ENCODE data around the gene HERC3. TPM values are rescaled to one million over a fixed set of nuclear protein-coding genes. Genes with fewer than 3 reads are reported as not detected.
A peak's percentile ranks its signal among the peaks of the same experiment; 100 is the strongest.

Gene HERC3
- total RNA-seq, 1 donor from 2014 or later, result 15.8 TPM

DNA sequence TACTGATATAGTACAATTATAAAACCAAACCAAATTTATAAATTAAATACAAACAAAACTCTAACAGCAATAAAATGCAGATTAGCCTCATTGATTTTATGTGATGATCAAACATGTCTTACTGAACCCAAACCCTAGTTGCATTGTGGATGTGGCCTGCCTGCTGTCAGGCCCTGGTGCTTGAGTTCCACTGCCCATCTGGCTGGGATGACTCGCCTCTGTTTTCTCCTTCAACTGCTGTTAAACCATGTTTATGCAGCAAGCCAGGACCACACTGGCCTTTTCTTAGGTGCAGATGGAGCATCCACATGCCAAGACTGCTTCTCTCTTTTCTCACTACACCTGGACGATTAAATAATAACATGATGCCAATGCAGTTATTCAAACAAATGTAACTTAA lies 82.7 kb downstream of the HERC3 start:
- Mint-ChIP-seq H3K4me1 (peaks cover 6% of the 10 kb centered on the region), H3K27me3 (ENCODE audit: low read depth) (no peaks in the 10 kb centered on the region), H3K4me3 (no peak overlapping the region), H3K9me3 (no peaks in the 10 kb centered on the region), H3K36me3 (peaks cover 10% of the 10 kb centered on the region), H3K27ac (no peak overlapping the region)
- TF ChIP-seq, protein P1, sequence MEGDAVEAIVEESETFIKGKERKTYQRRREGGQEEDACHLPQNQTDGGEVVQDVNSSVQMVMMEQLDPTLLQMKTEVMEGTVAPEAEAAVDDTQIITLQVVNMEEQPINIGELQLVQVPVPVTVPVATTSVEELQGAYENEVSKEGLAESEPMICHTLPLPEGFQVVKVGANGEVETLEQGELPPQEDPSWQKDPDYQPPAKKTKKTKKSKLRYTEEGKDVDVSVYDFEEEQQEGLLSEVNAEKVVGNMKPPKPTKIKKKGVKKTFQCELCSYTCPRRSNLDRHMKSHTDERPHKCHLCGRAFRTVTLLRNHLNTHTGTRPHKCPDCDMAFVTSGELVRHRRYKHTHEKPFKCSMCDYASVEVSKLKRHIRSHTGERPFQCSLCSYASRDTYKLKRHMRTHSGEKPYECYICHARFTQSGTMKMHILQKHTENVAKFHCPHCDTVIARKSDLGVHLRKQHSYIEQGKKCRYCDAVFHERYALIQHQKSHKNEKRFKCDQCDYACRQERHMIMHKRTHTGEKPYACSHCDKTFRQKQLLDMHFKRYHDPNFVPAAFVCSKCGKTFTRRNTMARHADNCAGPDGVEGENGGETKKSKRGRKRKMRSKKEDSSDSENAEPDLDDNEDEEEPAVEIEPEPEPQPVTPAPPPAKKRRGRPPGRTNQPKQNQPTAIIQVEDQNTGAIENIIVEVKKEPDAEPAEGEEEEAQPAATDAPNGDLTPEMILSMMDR (IDR thresholded peaks at IDR 0.05; ENCODE audit: unreplicated experiment), result no peak
- no peak for DNase-seq (ENCODE audit: low spot score in 2 of 2, unreplicated experiment in 2 of 2)

DNA sequence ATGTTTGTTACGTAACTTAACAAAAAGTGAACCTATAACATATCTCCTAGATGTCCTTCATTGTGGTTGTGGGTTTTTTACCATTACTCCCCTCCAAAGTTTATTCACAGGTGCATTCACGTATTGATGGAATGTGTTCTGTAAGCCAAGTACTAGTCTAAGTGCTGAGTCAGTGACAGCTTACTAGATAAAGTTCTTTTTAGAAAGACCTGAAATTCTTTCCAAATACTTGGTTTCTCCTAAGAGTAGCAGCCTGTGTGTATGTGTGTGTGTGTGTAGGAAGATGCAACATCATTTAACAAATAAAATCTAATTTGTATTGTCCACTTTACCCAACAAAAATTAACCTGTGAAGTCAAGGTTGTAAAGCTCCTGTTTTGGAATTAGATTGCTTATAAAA lies 83.3 kb downstream of the HERC3 start:
- TF ChIP-seq, protein P1 (IDR thresholded peaks at IDR 0.05; ENCODE audit: unreplicated experiment), result no peak
- peaks cover 6% of the 10 kb centered on the region for H3K4me1 Mint-ChIP-seq
- H3K9me3 Mint-ChIP-seq, result no peaks in the 10 kb centered on the region
- no peaks in the 10 kb centered on the region for H3K27me3 Mint-ChIP-seq (ENCODE audit: low read depth)
- DNase-seq (ENCODE audit: low spot score in 2 of 2, unreplicated experiment in 2 of 2), result no peak
- no peak overlapping the region for H3K27ac Mint-ChIP-seq
- H3K4me3 Mint-ChIP-seq, result no peak overlapping the region
- peaks cover 13% of the 10 kb centered on the region for H3K36me3 Mint-ChIP-seq

DNA sequence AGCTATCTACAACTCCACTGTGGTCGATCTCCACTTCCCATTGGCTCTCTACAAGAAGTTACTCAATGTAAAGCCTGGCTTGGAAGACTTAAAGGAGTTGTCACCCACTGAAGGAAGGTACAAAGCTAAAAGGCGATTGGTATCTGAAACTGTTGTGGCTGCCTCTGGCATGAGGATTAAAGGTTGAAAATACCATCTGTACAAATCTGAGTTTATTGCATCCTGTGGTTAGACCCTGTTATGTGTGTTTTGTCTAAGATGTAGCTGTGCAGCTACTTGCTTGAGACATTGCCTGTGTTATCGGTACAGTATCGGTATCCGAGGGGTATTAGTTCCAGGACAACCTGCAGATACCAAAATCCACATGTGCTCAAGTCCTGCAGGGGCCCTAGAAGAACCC lies 88.9 kb downstream of the HERC3 start:
- peaks cover 2% of the 10 kb centered on the region for H3K4me1 Mint-ChIP-seq
- no peaks in the 10 kb centered on the region for H3K27me3 Mint-ChIP-seq (ENCODE audit: low read depth)
- no peak overlapping the region for H3K4me3 Mint-ChIP-seq
- H3K36me3 Mint-ChIP-seq, result peaks cover 38% of the 10 kb centered on the region
- H3K9me3 Mint-ChIP-seq, result peaks cover 18% of the 10 kb centered on the region
- DNase-seq (ENCODE audit: low spot score in 2 of 2, unreplicated experiment in 2 of 2), result no peak
- no peak overlapping the region for H3K27ac Mint-ChIP-seq
- TF ChIP-seq, protein P1 (IDR thresholded peaks at IDR 0.05; ENCODE audit: unreplicated experiment), result no peak

DNA sequence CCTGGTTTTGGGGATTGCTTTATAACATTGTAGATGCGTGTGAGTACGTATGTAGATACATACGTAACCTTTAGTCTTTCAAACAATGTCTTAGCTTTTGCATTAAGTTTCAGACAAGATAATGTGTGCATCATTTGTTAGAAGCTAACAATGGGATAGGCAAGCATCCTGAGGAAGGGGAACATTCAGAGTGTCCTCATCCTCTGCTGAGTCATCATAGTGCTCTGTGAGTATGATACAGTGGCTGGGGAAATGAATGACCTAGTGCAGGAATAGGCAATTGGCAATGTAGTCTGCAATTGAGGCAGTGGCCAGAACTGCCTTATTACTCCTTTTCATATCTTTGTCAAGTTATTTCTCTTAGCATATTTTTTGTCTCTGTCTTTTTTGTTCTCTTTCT lies 98.1 kb downstream of the HERC3 start:
- no peaks in the 10 kb centered on the region for H3K27me3 Mint-ChIP-seq (ENCODE audit: low read depth)
- H3K4me3 Mint-ChIP-seq, result no peak overlapping the region
- H3K36me3 Mint-ChIP-seq, result peaks cover 8% of the 10 kb centered on the region
- DNase-seq (ENCODE audit: low spot score in 2 of 2, unreplicated experiment in 2 of 2), result no peak
- H3K4me1 Mint-ChIP-seq, result no peaks in the 10 kb centered on the region
- TF ChIP-seq, protein P1 (IDR thresholded peaks at IDR 0.05; ENCODE audit: unreplicated experiment), result no peak
- no peaks in the 10 kb centered on the region for H3K9me3 Mint-ChIP-seq
- H3K27ac Mint-ChIP-seq, result no peak overlapping the region

DNA sequence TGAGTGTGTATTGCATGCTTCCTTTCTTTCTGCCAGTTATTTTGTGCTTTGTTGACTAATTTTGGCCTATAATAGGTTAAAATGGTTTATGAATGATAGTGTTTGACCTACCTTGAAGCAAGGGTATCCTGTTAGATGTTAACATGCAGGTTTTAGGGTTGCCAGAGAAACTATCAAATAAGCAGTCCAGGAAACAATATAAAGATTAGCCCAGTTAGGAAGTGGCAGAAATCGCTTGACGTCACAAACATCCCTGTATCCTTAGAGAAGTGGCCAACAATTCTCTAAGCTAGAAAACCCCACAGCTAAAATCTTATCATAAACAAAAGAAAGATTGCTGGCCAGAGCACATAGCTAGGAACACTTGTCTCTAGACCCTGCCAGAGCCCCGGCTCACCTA lies 101.5 kb downstream of the HERC3 start:
- no peak for DNase-seq (ENCODE audit: low spot score in 2 of 2, unreplicated experiment in 2 of 2)
- TF ChIP-seq, protein P1 (IDR thresholded peaks at IDR 0.05; ENCODE audit: unreplicated experiment), result no peak
- Mint-ChIP-seq H3K27ac (no peak overlapping the region), H3K4me3 (no peak overlapping the region), H3K27me3 (ENCODE audit: low read depth) (no peaks in the 10 kb centered on the region), H3K4me1 (peaks cover 7% of the 10 kb centered on the region), H3K9me3 (no peaks in the 10 kb centered on the region), H3K36me3 (peaks cover 6% of the 10 kb centered on the region)

DNA sequence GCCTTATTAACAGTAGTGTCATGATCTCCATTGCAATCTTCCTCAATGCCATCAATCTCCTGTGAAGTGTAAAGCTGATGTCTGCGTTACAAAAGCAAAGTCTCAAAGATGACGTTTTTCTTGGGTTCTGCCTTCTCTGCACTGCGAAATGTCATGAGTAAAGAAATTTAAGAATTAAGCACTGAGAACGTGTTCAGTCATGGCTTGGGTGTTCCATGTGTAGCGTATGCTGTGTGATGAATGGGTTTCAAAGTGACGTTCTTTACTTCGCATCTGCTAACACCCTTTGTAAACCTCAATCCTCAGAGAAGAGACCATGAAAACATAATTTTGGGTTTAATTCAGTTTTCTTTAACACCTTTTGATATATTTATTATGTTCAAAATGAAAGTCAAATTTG lies 104.3 kb downstream of the HERC3 start:
- no peaks in the 10 kb centered on the region for H3K9me3 Mint-ChIP-seq
- DNase-seq (ENCODE audit: low spot score in 2 of 2, unreplicated experiment in 2 of 2), result no peak
- peak overlapping the region; percentile 80 for H3K4me3 Mint-ChIP-seq
- peaks cover 7% of the 10 kb centered on the region for H3K4me1 Mint-ChIP-seq
- no peak overlapping the region for H3K27ac Mint-ChIP-seq
- no peaks in the 10 kb centered on the region for H3K27me3 Mint-ChIP-seq (ENCODE audit: low read depth)
- H3K36me3 Mint-ChIP-seq, result no peaks in the 10 kb centered on the region
- TF ChIP-seq, protein P1 (IDR thresholded peaks at IDR 0.05; ENCODE audit: unreplicated experiment), result no peak
